Measurements from ENCODE around the gene DYNC1LI1. TPM values are rescaled to one million over a fixed set of nuclear protein-coding genes. Genes with fewer than 3 reads are reported as not detected.

The DYNC1LI1 gene
- total and polyA plus RNA-seq, 2 donors (not counting 1 experiment from before 2014, with no cell fraction given): 15.0 to 38.8 TPM

- Histone ChIP-seq H3K27me3 (replicated peaks in 1 of 4; ENCODE audit: control extremely low read depth in 1 of 4, control insufficient read depth in 3 of 4, insufficient read depth in 4 of 4, low read length in 3 of 4) (no peaks in the 10 kb centered on the region), H3K4me1 (ENCODE audit: control insufficient read depth in 2 of 2, insufficient read depth in 2 of 2, low read length in 2 of 2) (peaks cover 22 to 33% of the 10 kb centered on the region in 2 donors), H3K79me2 (ENCODE audit: control insufficient read depth, insufficient read depth, low read length) (peaks cover 93% of the 10 kb centered on the region), H3K9me3 (ENCODE audit: control extremely low read depth in 1 of 3, control insufficient read depth in 2 of 3, insufficient read depth in 1 of 3, low read length in 2 of 3) (no peaks in the 10 kb centered on the region), H3K9ac (ENCODE audit: low read length) (no peak overlapping the region), H3K36me3 (replicated peaks in 1 of 2; ENCODE audit: control extremely low read depth in 1 of 2, control insufficient read depth in 1 of 2, extremely low read depth in 1 of 2, insufficient read depth in 2 of 2, low read length in 1 of 2) (no peaks in the 10 kb centered on the region), H2AFZ (ENCODE audit: insufficient read depth, low read depth, low read length, poor library complexity, severe bottlenecking) (no peak overlapping the region), H3K4me2 (replicated peaks; ENCODE audit: low read depth, low read length, poor library complexity, severe bottlenecking) (peak overlapping the region; percentile 10), H4K20me1 (ENCODE audit: control insufficient read depth, insufficient read depth, low read length, poor library complexity, severe bottlenecking) (peaks cover 30% of the 10 kb centered on the region), H3K4me3 (ENCODE audit: control extremely low read depth in 1 of 5, extremely low read depth in 1 of 5, insufficient read depth in 1 of 5, low read depth in 2 of 5, low read length in 4 of 5) (no peak overlapping the region), H3K27ac (ENCODE audit: low read length in 2 of 2) (no peak overlapping the region)
- DNase-seq: no peak
- CTCF ChIA-PET: no interaction called here
- H3K4me1 Mint-ChIP-seq: peaks cover 53% of the 10 kb centered on the region
- no peaks in the 10 kb centered on the region for H3K27me3 Mint-ChIP-seq
- intact Hi-C loops (cut with micrococcal nuclease): no loop called here
- no peak overlapping the region for H3K4me3 Mint-ChIP-seq
- TF ChIP-seq EZH2 (IDR thresholded peaks at IDR 0.05; ENCODE audit: borderline replicate concordance, insufficient read depth, low read depth, low read length, poor library complexity, severe bottlenecking): no peak
- TF ChIP-seq, protein P1, sequence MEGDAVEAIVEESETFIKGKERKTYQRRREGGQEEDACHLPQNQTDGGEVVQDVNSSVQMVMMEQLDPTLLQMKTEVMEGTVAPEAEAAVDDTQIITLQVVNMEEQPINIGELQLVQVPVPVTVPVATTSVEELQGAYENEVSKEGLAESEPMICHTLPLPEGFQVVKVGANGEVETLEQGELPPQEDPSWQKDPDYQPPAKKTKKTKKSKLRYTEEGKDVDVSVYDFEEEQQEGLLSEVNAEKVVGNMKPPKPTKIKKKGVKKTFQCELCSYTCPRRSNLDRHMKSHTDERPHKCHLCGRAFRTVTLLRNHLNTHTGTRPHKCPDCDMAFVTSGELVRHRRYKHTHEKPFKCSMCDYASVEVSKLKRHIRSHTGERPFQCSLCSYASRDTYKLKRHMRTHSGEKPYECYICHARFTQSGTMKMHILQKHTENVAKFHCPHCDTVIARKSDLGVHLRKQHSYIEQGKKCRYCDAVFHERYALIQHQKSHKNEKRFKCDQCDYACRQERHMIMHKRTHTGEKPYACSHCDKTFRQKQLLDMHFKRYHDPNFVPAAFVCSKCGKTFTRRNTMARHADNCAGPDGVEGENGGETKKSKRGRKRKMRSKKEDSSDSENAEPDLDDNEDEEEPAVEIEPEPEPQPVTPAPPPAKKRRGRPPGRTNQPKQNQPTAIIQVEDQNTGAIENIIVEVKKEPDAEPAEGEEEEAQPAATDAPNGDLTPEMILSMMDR (IDR thresholded peaks at IDR 0.05): no peak
- ATAC-seq (ENCODE audit: low read depth): no peak
- 61% methylated on average over 2 of the region's 2 CpGs for WGBS (ENCODE audit: insufficient coverage)
- no peak overlapping the region for H3K27ac Mint-ChIP-seq
- no peaks in the 10 kb centered on the region for H3K9me3 Mint-ChIP-seq (ENCODE audit: insufficient read depth)
- POLR2A ChIA-PET: no interaction called here
Measured at GRCh38 chr3:32553459-32553858, 17.2 kb downstream of the DYNC1LI1 start.

- ATAC-seq (ENCODE audit: low read depth) (no peak), DNase-seq (no peak)
- Mint-ChIP-seq H3K27me3 (no peaks in the 10 kb centered on the region), H3K4me1 (peaks cover 53% of the 10 kb centered on the region), H3K27ac (peak overlapping the region; percentile 2), H3K4me3 (no peak overlapping the region), H3K9me3 (ENCODE audit: insufficient read depth) (no peaks in the 10 kb centered on the region)
- no peaks in the 10 kb centered on the region for H3K36me3 ChIP-seq (replicated peaks in 1 of 2; ENCODE audit: control extremely low read depth in 1 of 2, control insufficient read depth in 1 of 2, extremely low read depth in 1 of 2, insufficient read depth in 2 of 2, low read length in 1 of 2)
- POLR2A ChIA-PET: no interaction called here
- H3K4me2 ChIP-seq (replicated peaks; ENCODE audit: low read depth, low read length, poor library complexity, severe bottlenecking): no peak overlapping the region
- intact Hi-C loops (cut with micrococcal nuclease): no loop called here
- peaks cover 41% of the 10 kb centered on the region for H4K20me1 ChIP-seq (ENCODE audit: control insufficient read depth, insufficient read depth, low read length, poor library complexity, severe bottlenecking)
- peaks cover 93% of the 10 kb centered on the region for H3K79me2 ChIP-seq (ENCODE audit: control insufficient read depth, insufficient read depth, low read length)
- CTCF ChIA-PET: no interaction called here
- H3K9ac ChIP-seq (ENCODE audit: low read length): no peak overlapping the region
- peak overlapping the region in 1 of 2 donors; percentile 12 for H3K27ac ChIP-seq (ENCODE audit: low read length in 2 of 2)
- H3K4me3 ChIP-seq (ENCODE audit: control extremely low read depth in 1 of 5, extremely low read depth in 1 of 5, insufficient read depth in 1 of 5, low read depth in 2 of 5, low read length in 4 of 5): no peak overlapping the region
- H3K9me3 ChIP-seq (ENCODE audit: control extremely low read depth in 1 of 3, control insufficient read depth in 2 of 3, insufficient read depth in 1 of 3, low read length in 2 of 3): no peaks in the 10 kb centered on the region
- no peaks in the 10 kb centered on the region for H3K27me3 ChIP-seq (replicated peaks in 1 of 4; ENCODE audit: control extremely low read depth in 1 of 4, control insufficient read depth in 3 of 4, insufficient read depth in 4 of 4, low read length in 3 of 4)
- H2AFZ ChIP-seq (ENCODE audit: insufficient read depth, low read depth, low read length, poor library complexity, severe bottlenecking): no peak overlapping the region
- 94% methylated on average over 1 of the region's 1 CpG for WGBS (ENCODE audit: insufficient coverage)
- TF ChIP-seq, protein P1 (IDR thresholded peaks at IDR 0.05): no peak
- no peak for TF ChIP-seq EZH2 (IDR thresholded peaks at IDR 0.05; ENCODE audit: borderline replicate concordance, insufficient read depth, low read depth, low read length, poor library complexity, severe bottlenecking)
- H3K4me1 ChIP-seq (ENCODE audit: control insufficient read depth in 2 of 2, insufficient read depth in 2 of 2, low read length in 2 of 2): peaks cover 22 to 33% of the 10 kb centered on the region in 2 donors
Measured at GRCh38 chr3:32552013-32552412, 18.6 kb downstream of the DYNC1LI1 start.

Data from B cell (primary cell).